Neuronal stem cell (in vitro differentiated cells): ENCODE data around the gene CERS5.

Experiments used
- DNase-seq: peaks from one replicate; pipeline ENCODE4 v3.0.0-alpha.2; 2013; ENCODE audit warnings: low spot score
- H2AFZ ChIP-seq: one replicate; pipeline ENCODE4 v1.6.1; 2013; ENCODE audit warnings: mild to moderate bottlenecking, low read length, inconsistent platforms
- H2AK5ac ChIP-seq: 2 replicates; pipeline ENCODE4 v1.6.1; 2013; ENCODE audit warnings: low read depth, mild to moderate bottlenecking, inconsistent platforms, low read length, moderate library complexity, mixed read lengths
- H2BK120ac ChIP-seq: 2 replicates; pipeline ENCODE4 v1.6.1; 2013; ENCODE audit warnings: low read depth, mild to moderate bottlenecking, inconsistent platforms, low read length, moderate library complexity, mixed read lengths
- H2BK12ac ChIP-seq: one replicate; pipeline ENCODE4 v1.6.1; 2013; ENCODE audit warnings: low read length, inconsistent platforms
- H2BK15ac ChIP-seq: 2 replicates; pipeline ENCODE4 v1.6.1; 2013; ENCODE audit warnings: mild to moderate bottlenecking, low read length, inconsistent platforms, mixed read lengths
- H2BK5ac ChIP-seq: one replicate; pipeline ENCODE4 v1.6.1; 2013; ENCODE audit warnings: inconsistent platforms, mild to moderate bottlenecking, low read length, moderate library complexity
- H3K14ac ChIP-seq: one replicate; pipeline ENCODE4 v1.6.1; 2013; ENCODE audit warnings: low read length, inconsistent platforms
- H3K18ac ChIP-seq: 2 replicates; pipeline ENCODE4 v1.6.1; 2013; ENCODE audit warnings: low read length, inconsistent platforms
- H3K23ac ChIP-seq: 2 replicates; pipeline ENCODE4 v1.6.1; 2013; ENCODE audit warnings: low read depth, mild to moderate bottlenecking, mixed read lengths, low read length, inconsistent platforms; ENCODE audit not compliant: poor library complexity
- H3K27ac ChIP-seq: replicated peaks from 3 replicates; pipeline ENCODE4 v1.5.1; 2013; ENCODE audit warnings: low read length, inconsistent platforms
- H3K27me3 ChIP-seq, 3 experiments: 2 replicates each; pipeline ENCODE4 v1.6.1; 2013; ENCODE audit warnings: low read length in 3 of 3, mild to moderate bottlenecking in 2 of 3, inconsistent platforms in 1 of 3, low read depth in 1 of 3, mixed read lengths in 1 of 3, moderate library complexity in 1 of 3; ENCODE audit not compliant: control insufficient read depth in 3 of 3, insufficient read depth in 3 of 3
- H3K36me3 ChIP-seq, 2 donors: replicated peaks in 1 of 2; 2 replicates each; pipeline ENCODE4 v1.6.1; 2013; ENCODE audit warnings: low read length in 2 of 2; ENCODE audit not compliant: control insufficient read depth in 2 of 2, insufficient read depth in 2 of 2
- H3K4ac ChIP-seq: 2 replicates; pipeline ENCODE4 v1.6.1; 2013; ENCODE audit warnings: inconsistent platforms, mild to moderate bottlenecking, low read length, moderate library complexity
- H3K4me1 ChIP-seq, 2 donors: 1 replicate in 1 of 2; 2 replicates in 1 of 2; pipeline ENCODE4 v1.6.1; 2013; ENCODE audit warnings: low read length in 2 of 2, low read depth in 1 of 2; ENCODE audit not compliant: control insufficient read depth in 2 of 2, insufficient read depth in 1 of 2
- H3K4me2 ChIP-seq: one replicate; pipeline ENCODE4 v1.6.1; 2013; ENCODE audit warnings: mild to moderate bottlenecking, low read length, inconsistent platforms; ENCODE audit not compliant: insufficient read depth, poor library complexity, severe bottlenecking
- H3K4me3 ChIP-seq, 2 donors: 2 replicates each; pipeline ENCODE4 v1.5.1; 2013; ENCODE audit warnings: low read length in 2 of 2, mild to moderate bottlenecking in 2 of 2, inconsistent platforms in 1 of 2, moderate library complexity in 1 of 2
- H3K79me1 ChIP-seq: one replicate; pipeline ENCODE4 v1.6.1; 2013; ENCODE audit warnings: low read depth, mild to moderate bottlenecking, inconsistent platforms, low read length, moderate library complexity
- H3K9ac ChIP-seq: one replicate; pipeline ENCODE4 v1.6.1; 2013; ENCODE audit warnings: mild to moderate bottlenecking, low read depth, low read length, inconsistent platforms; ENCODE audit not compliant: poor library complexity
- H3K9me3 ChIP-seq, 2 donors: replicated peaks in 1 of 2; 2 replicates each; pipeline versions ENCODE3 to v1.6.1; 2013; ENCODE audit warnings: low read length in 2 of 2, mild to moderate bottlenecking in 2 of 2, inconsistent platforms in 1 of 2, low read depth in 1 of 2, mixed read lengths in 1 of 2, moderate library complexity in 1 of 2; ENCODE audit not compliant: control insufficient read depth in 2 of 2, insufficient read depth in 1 of 2
- H4K8ac ChIP-seq: one replicate; pipeline ENCODE4 v1.6.1; 2013; ENCODE audit warnings: low read depth, mild to moderate bottlenecking, inconsistent platforms, low read length, moderate library complexity
- H4K91ac ChIP-seq: one replicate; pipeline ENCODE4 v1.6.1; 2013; ENCODE audit warnings: low read length, low read depth, mild to moderate bottlenecking, inconsistent platforms; ENCODE audit not compliant: poor library complexity
- WGBS, 2 donors: extraction: QIAGEN DNeasy Blood & Tissue Kit; methylation state at CpG; one replicate each; pipeline ENCODE4 v1.1.7; 2013; ENCODE audit warnings: missing lambda C conversion rate in 2 of 2, mixed read lengths in 1 of 2; ENCODE audit not compliant: insufficient read length in 2 of 2, insufficient replicate concordance in 1 of 2; ENCODE audit errors: extremely low coverage in 2 of 2; 5-methylcytosine and 5-hydroxymethylcytosine counted together

CERS5 gene

DNA sequence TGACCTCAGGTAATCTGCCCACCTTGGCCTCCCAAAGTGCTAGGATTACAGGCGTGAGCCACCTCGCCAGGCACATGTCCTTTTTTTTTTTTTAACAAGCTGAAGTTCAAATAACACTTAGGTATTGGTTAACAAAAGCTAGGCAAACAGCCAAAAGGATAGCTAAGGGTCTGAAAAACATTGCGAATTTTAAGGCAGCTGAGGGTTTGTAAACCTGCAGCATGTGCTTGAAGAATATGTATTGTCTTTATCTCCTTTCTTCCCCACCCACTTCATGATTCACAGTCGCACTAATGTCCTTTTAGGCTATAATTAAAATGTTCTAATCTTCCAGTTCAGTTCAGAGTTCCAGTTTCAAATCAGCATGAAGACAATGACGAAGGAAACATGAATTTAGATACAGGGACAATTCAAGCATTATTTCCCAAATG is 30.1 kb upstream of the CERS5 start:
- H2BK15ac ChIP-seq = no peak overlapping the region
- H3K27me3 ChIP-seq = no peaks in the 10 kb centered on the region
- no peak overlapping the region for H3K9ac ChIP-seq
- H3K36me3 ChIP-seq = peaks cover 10 to 79% of the 10 kb centered on the region in 2 donors
- no peak overlapping the region for H2BK12ac ChIP-seq
- no peak overlapping the region for H2AK5ac ChIP-seq
- H2AFZ ChIP-seq = no peak overlapping the region
- H4K8ac ChIP-seq = no peak overlapping the region
- no peak overlapping the region for H3K18ac ChIP-seq
- H4K91ac ChIP-seq = no peak overlapping the region
- H3K14ac ChIP-seq = no peak overlapping the region
- H2BK120ac ChIP-seq = no peak overlapping the region
- no peak overlapping the region for H3K23ac ChIP-seq
- no peaks in the 10 kb centered on the region for H3K79me1 ChIP-seq
- H3K27ac ChIP-seq = no peak overlapping the region
- DNase-seq = no peak
- no peaks in the 10 kb centered on the region for H3K9me3 ChIP-seq
- no CpG with 5 or more reads among the region's 5 CpGs for WGBS, 2 donors
- no peak overlapping the region for H3K4me2 ChIP-seq
- no peaks in the 10 kb centered on the region for H3K4me1 ChIP-seq
- no peak overlapping the region for H3K4ac ChIP-seq
- no peak overlapping the region for H3K4me3 ChIP-seq
- H2BK5ac ChIP-seq = no peak overlapping the region

DNA sequence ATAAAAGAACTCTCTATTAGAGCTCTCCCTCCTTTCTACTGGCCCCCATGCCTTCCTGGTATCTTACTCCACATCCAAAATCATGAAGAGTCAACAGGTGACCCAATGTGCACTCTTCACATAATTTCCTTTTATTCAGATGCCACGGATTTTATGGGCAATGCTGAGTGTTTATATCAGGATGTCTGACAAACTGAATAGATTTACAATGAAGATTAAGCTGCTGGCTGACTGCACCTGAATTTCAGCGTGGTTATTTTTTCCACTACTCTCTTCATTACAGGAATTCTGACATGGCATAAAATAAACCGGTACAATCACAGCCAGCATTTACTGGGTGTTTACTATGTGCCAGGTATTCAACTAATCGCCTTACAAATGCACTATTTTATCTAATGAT is 29.4 kb upstream of the CERS5 start:
- Histone ChIP-seq H3K18ac (no peak overlapping the region), H3K14ac (no peak overlapping the region), H4K91ac (no peak overlapping the region), H2AK5ac (no peak overlapping the region), H2AFZ (no peak overlapping the region), H3K4me3 (no peak overlapping the region), H3K79me1 (no peaks in the 10 kb centered on the region), H2BK5ac (no peak overlapping the region), H4K8ac (no peak overlapping the region), H3K23ac (no peak overlapping the region), H3K4ac (no peak overlapping the region), H3K36me3 (peaks cover 10 to 77% of the 10 kb centered on the region in 2 donors), H3K9me3 (no peaks in the 10 kb centered on the region), H2BK15ac (no peak overlapping the region), H2BK120ac (no peak overlapping the region), H3K27ac (no peak overlapping the region), H3K4me1 (no peaks in the 10 kb centered on the region), H2BK12ac (no peak overlapping the region), H3K9ac (no peak overlapping the region), H3K4me2 (no peak overlapping the region), H3K27me3 (no peaks in the 10 kb centered on the region)
- no peak for DNase-seq
- whole genome bisulfite sequencing, 2 donors = no CpG with 5 or more reads among the region's 4 CpGs

- no CpG with 5 or more reads among the region's 4 CpGs for WGBS, 2 donors
- Histone ChIP-seq H2BK120ac (no peak overlapping the region), H3K27me3 (no peaks in the 10 kb centered on the region), H3K23ac (no peak overlapping the region), H2BK15ac (no peak overlapping the region), H3K4me2 (no peak overlapping the region), H2AFZ (no peak overlapping the region), H3K18ac (no peak overlapping the region), H3K4ac (no peak overlapping the region), H3K27ac (no peak overlapping the region), H3K4me3 (no peak overlapping the region), H2AK5ac (no peak overlapping the region), H3K36me3 (peaks cover 10 to 79% of the 10 kb centered on the region in 2 donors), H3K9ac (no peak overlapping the region), H3K9me3 (no peaks in the 10 kb centered on the region), H4K91ac (no peak overlapping the region), H2BK5ac (no peak overlapping the region), H3K79me1 (no peaks in the 10 kb centered on the region), H2BK12ac (no peak overlapping the region), H3K4me1 (no peaks in the 10 kb centered on the region), H4K8ac (no peak overlapping the region), H3K14ac (no peak overlapping the region)
- DNase-seq = no peak
These were observed 28.7 kb upstream of the CERS5 start for GRCh38 chr12:50195832-50196231.

DNA sequence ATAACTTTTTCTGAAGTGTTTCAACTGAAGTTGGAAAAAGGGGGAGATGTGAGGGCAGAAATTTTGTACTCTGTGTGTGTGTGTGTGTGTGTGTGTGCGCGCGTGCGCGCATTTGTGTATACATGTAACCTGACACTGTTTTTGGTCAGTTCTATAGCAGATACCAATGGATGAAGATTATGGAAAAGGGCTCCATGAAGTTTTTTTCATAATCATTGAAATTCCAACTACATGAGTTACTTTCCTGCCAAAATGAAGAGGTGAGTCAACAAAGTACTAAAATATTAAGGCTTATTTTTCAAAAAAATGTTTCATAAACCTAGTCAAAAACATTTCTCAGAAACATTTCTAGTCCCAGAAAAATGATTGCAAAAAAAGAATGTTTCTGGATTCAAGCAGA is 25.7 kb upstream of the CERS5 start:
- no peak overlapping the region for H2BK5ac ChIP-seq
- no peak for DNase-seq
- no CpG with 5 or more reads among the region's 5 CpGs for WGBS, 2 donors
- no peak overlapping the region for H3K4me2 ChIP-seq
- H3K9ac ChIP-seq = no peak overlapping the region
- no peak overlapping the region for H4K91ac ChIP-seq
- no peak overlapping the region for H4K8ac ChIP-seq
- H3K4me1 ChIP-seq = no peaks in the 10 kb centered on the region
- H3K14ac ChIP-seq = no peak overlapping the region
- H3K27me3 ChIP-seq = no peaks in the 10 kb centered on the region
- H2BK120ac ChIP-seq = no peak overlapping the region
- no peak overlapping the region for H3K23ac ChIP-seq
- no peaks in the 10 kb centered on the region for H3K79me1 ChIP-seq
- no peak overlapping the region for H3K4me3 ChIP-seq
- H2BK15ac ChIP-seq = no peak overlapping the region
- no peak overlapping the region for H2BK12ac ChIP-seq
- peaks cover 2 to 66% of the 10 kb centered on the region in 2 donors for H3K36me3 ChIP-seq
- no peak overlapping the region for H2AFZ ChIP-seq
- no peak overlapping the region for H2AK5ac ChIP-seq
- H3K4ac ChIP-seq = no peak overlapping the region
- H3K27ac ChIP-seq = no peak overlapping the region
- no peaks in the 10 kb centered on the region for H3K9me3 ChIP-seq
- H3K18ac ChIP-seq = no peak overlapping the region
